CD14-positive monocyte (primary cell): ENCODE data around the gene TCAIM. TPM values are rescaled to one million over a fixed set of nuclear protein-coding genes. Genes with fewer than 3 reads are reported as not detected.
A peak's percentile ranks its signal among the peaks of the same experiment; 100 is the strongest.

Experiments used
- DNase-seq, 3 donors: peaks; one replicate each; pipeline ENCODE4 v3.0.0-alpha.2; 2011 to 2022
- H2AFZ ChIP-seq: 2 replicates; pipeline ENCODE4 v1.6.0; 2012; ENCODE audit warnings: mild to moderate bottlenecking, low read depth, low read length, inconsistent platforms; ENCODE audit not compliant: insufficient read depth, poor library complexity, severe bottlenecking
- H3K27ac ChIP-seq, 2 donors: 1 replicate in 1 of 2; 2 replicates in 1 of 2; pipeline ENCODE4 v1.5.1; 2012 to 2013; ENCODE audit warnings: low read length in 2 of 2, control low read depth in 1 of 2, inconsistent platforms in 1 of 2, low read depth in 1 of 2, mild to moderate bottlenecking in 1 of 2
- H3K27me3 ChIP-seq, 2 donors: one replicate each; pipeline versions ENCODE4 v1.6.0 to v1.6.1; 2011 to 2013; ENCODE audit warnings: low read length in 2 of 2; ENCODE audit not compliant: control insufficient read depth in 2 of 2, insufficient read depth in 2 of 2
- H3K36me3 ChIP-seq, 2 donors: replicated peaks in 1 of 2; 1 replicate in 1 of 2; 2 replicates in 1 of 2; pipeline versions ENCODE4 v1.5.1 to v1.6.1; 2012 to 2013; ENCODE audit warnings: low read length in 2 of 2, control low read depth in 1 of 2, inconsistent platforms in 1 of 2, mild to moderate bottlenecking in 1 of 2; ENCODE audit not compliant: insufficient read depth in 2 of 2, control insufficient read depth in 1 of 2
- H3K4me1 ChIP-seq, 2 donors: 1 replicate in 1 of 2; 2 replicates in 1 of 2; pipeline versions ENCODE4 v1.5.1 to v1.6.1; 2012 to 2013; ENCODE audit warnings: low read length in 2 of 2, control low read depth in 1 of 2, inconsistent platforms in 1 of 2, mild to moderate bottlenecking in 1 of 2, moderate library complexity in 1 of 2; ENCODE audit not compliant: insufficient read depth in 2 of 2, control insufficient read depth in 1 of 2
- H3K4me2 ChIP-seq: replicated peaks from 2 replicates; pipeline ENCODE3; 2012; ENCODE audit warnings: low read length, moderate library complexity, mild to moderate bottlenecking; ENCODE audit not compliant: poor library complexity, severe bottlenecking; ENCODE audit errors: extremely low read depth
- H3K4me3 ChIP-seq, 3 experiments: fragments of 200-600 bp in 1 of 3; sonication (generic) in 1 of 3; replicated peaks in 1 of 3; 1 replicate in 2 of 3; 2 replicates in 1 of 3; pipeline ENCODE4 v1.5.1; 2011 to 2013; ENCODE audit warnings: low read length in 3 of 3, mild to moderate bottlenecking in 3 of 3, control low read depth in 2 of 3, low read depth in 2 of 3, inconsistent platforms in 1 of 3, moderate library complexity in 1 of 3
- H3K79me2 ChIP-seq: 2 replicates; pipeline ENCODE4 v1.6.0; 2012; ENCODE audit warnings: mild to moderate bottlenecking, control low read depth, inconsistent platforms, low read length, moderate library complexity; ENCODE audit not compliant: insufficient read depth
- H3K9ac ChIP-seq: 2 replicates; pipeline ENCODE4 v1.6.0; 2017; ENCODE audit warnings: low read length, mild to moderate bottlenecking; ENCODE audit not compliant: insufficient read depth, poor library complexity, severe bottlenecking
- H3K9me3 ChIP-seq, 2 donors: replicated peaks in 1 of 2; 1 replicate in 1 of 2; 2 replicates in 1 of 2; pipeline versions ENCODE4 v1.5.1 to v1.6.1; 2012 to 2013; ENCODE audit warnings: low read length in 2 of 2, control low read depth in 1 of 2; ENCODE audit not compliant: control insufficient read depth in 1 of 2, insufficient read depth in 1 of 2
- H4K20me1 ChIP-seq: 2 replicates; pipeline ENCODE4 v1.6.0; 2012; ENCODE audit warnings: mild to moderate bottlenecking, low read length, control low read depth, moderate library complexity; ENCODE audit not compliant: insufficient read depth
- H3K27ac Mint-ChIP-seq, 7 donors: one replicate each; pipeline ENCODE4 v1.8.0; 2020; ENCODE audit warnings: mild to moderate bottlenecking in 7 of 7, mixed read lengths in 7 of 7, moderate library complexity in 6 of 7, inconsistent platforms in 2 of 7
- H3K27me3 Mint-ChIP-seq, 3 donors: one replicate each; pipeline ENCODE4 v1.8.0; 2021 to 2022; ENCODE audit warnings: low read depth in 3 of 3, mild to moderate bottlenecking in 3 of 3, mixed read lengths in 3 of 3, moderate library complexity in 3 of 3, inconsistent platforms in 1 of 3
- H3K36me3 Mint-ChIP-seq, 2 donors: one replicate each; pipeline ENCODE4 v1.8.0; 2020; ENCODE audit warnings: mixed read lengths in 2 of 2, inconsistent platforms in 1 of 2, mild to moderate bottlenecking in 1 of 2
- H3K4me1 Mint-ChIP-seq: one replicate; pipeline ENCODE4 v1.8.0; 2020; ENCODE audit warnings: mild to moderate bottlenecking, mixed read lengths
- H3K4me3 Mint-ChIP-seq, 2 donors: one replicate each; pipeline ENCODE4 v1.8.0; 2020; ENCODE audit warnings: mild to moderate bottlenecking in 2 of 2, mixed read lengths in 2 of 2, moderate library complexity in 1 of 2
- H3K9me3 Mint-ChIP-seq, 7 donors: one replicate each; pipeline ENCODE4 v1.8.0; 2020 to 2022; ENCODE audit warnings: mixed read lengths in 7 of 7, mild to moderate bottlenecking in 6 of 7, moderate library complexity in 6 of 7, inconsistent platforms in 2 of 7
- CTCF ChIP-seq: fragments of 200-600 bp; IDR thresholded peaks from one replicate; pipeline ENCODE4 v1.8.0; 2022; ENCODE audit warnings: antibody characterized with exemption, mild to moderate bottlenecking
- WGBS: methylation state at CpG from one replicate; pipeline ENCODE4 v1.1.5; 2013; ENCODE audit warnings: missing lambda C conversion rate; ENCODE audit not compliant: insufficient coverage; 5-methylcytosine and 5-hydroxymethylcytosine counted together
- intact Hi-C, 2 donors: fragments of 100-400 bp; cut with micrococcal nuclease; formaldehyde crosslinking; loops; one replicate each; pipeline versions ENCODE4 v1.15.0 to v1.15.1; 2023
- polyA plus RNA-seq, 3 donors: library from polyadenylated mRNA; depleted of rRNA in 1 of 3; unstranded in 2 of 3; stranded (reverse) in 1 of 3; fragments of 300-500 nt in 2 of 3; fragments of >200 nt in 1 of 3; fragmentation: Illumina TruSeq in 2 of 3; gene quantifications; 1 replicate in 2 of 3; 2 replicates in 1 of 3; pipeline ENCODE4 v1.2.3, GENCODE V29; 2012 to 2021

TCAIM gene
- polyA plus RNA-seq, 3 donors = 9.1 to 26.7 (median 20.0) TPM

- H3K4me1 ChIP-seq = no peaks in the 10 kb centered on the region
- H3K9ac ChIP-seq = no peak overlapping the region
- no peak overlapping the region for H3K4me2 ChIP-seq
- no peak for DNase-seq
- no peak for TF ChIP-seq CTCF
- WGBS = 100% methylated on average over 1 of the region's 6 CpGs
- peaks cover 5 to 6% of the 10 kb centered on the region in 2 donors for H3K36me3 Mint-ChIP-seq
- H3K27ac Mint-ChIP-seq = peak overlapping the region in 4 of 7 donors; percentile 2 to 55 (median 30)
- peaks cover 0 to 16% of the 10 kb centered on the region in 2 donors for H3K36me3 ChIP-seq
- H2AFZ ChIP-seq = no peak overlapping the region
- H3K27me3 Mint-ChIP-seq = no peaks in the 10 kb centered on the region
- intact Hi-C loops = loop anchor here in 1 of 2 donors (10.0 kb wide), 1 partner anchor 86 kb away; no protein-coding TSS in a partner anchor
- H3K27me3 ChIP-seq = no peaks in the 10 kb centered on the region
- H4K20me1 ChIP-seq = no peaks in the 10 kb centered on the region
- H3K9me3 Mint-ChIP-seq = peaks cover 0 to 5% (median 0%) of the 10 kb centered on the region in 7 donors
- H3K9me3 ChIP-seq = no peaks in the 10 kb centered on the region
- no peak overlapping the region for H3K4me3 Mint-ChIP-seq
- H3K4me3 ChIP-seq = no peak overlapping the region
- H3K4me1 Mint-ChIP-seq = no peaks in the 10 kb centered on the region
- H3K27ac ChIP-seq = no peak overlapping the region
- H3K79me2 ChIP-seq = peaks cover 21% of the 10 kb centered on the region
Measured at GRCh38 chr3:44348993-44349392, 10.4 kb downstream of the TCAIM start.

GRCh38 chr3:44353355-44353924, 14.9 kb downstream of the TCAIM start:
- H3K4me3 Mint-ChIP-seq = no peak overlapping the region
- no peak overlapping the region for H3K27ac ChIP-seq

More at GRCh38 chr3:44353355-44353924, 14.9 kb downstream of the TCAIM start:
- H3K36me3 Mint-ChIP-seq = peaks cover 22 to 23% of the 10 kb centered on the region in 2 donors
- Histone ChIP-seq H3K4me1 (peaks cover 12 to 14% of the 10 kb centered on the region in 2 donors), H3K27me3 (no peaks in the 10 kb centered on the region), H3K4me3 (no peak overlapping the region), H3K36me3 (peaks cover 8 to 32% of the 10 kb centered on the region in 2 donors), H3K9ac (no peak overlapping the region), H3K4me2 (no peak overlapping the region), H2AFZ (no peak overlapping the region), H3K9me3 (no peaks in the 10 kb centered on the region), H4K20me1 (no peaks in the 10 kb centered on the region), H3K79me2 (peaks cover 15% of the 10 kb centered on the region)
- no peak for TF ChIP-seq CTCF
- no peak for DNase-seq
- H3K27ac Mint-ChIP-seq = no peak overlapping the region
- WGBS = no CpG with 5 or more reads among the region's 1 CpG
- intact Hi-C loops = no loop called here
- peaks cover 0 to 5% (median 0%) of the 10 kb centered on the region in 7 donors for H3K9me3 Mint-ChIP-seq
- no peaks in the 10 kb centered on the region for H3K27me3 Mint-ChIP-seq
- peaks cover 13% of the 10 kb centered on the region for H3K4me1 Mint-ChIP-seq
